Progenitor cell of endocrine pancreas (in vitro differentiated cells): ENCODE data around the gene NEK4. TPM values are rescaled to one million over a fixed set of nuclear protein-coding genes. Genes with fewer than 3 reads are reported as not detected.

Experiments used
- DNase-seq: peaks from one replicate; pipeline ENCODE4 v3.0.0; 2021; ENCODE audit warnings: low spot score; ENCODE audit not compliant: unreplicated experiment
- H3K27ac Mint-ChIP-seq: 2 replicates; pipeline ENCODE4 v1.8.0; 2021; ENCODE audit warnings: mild to moderate bottlenecking, moderate library complexity, mixed read lengths
- H3K27me3 Mint-ChIP-seq: 2 replicates; pipeline ENCODE4 v1.8.0; 2021; ENCODE audit warnings: mixed read lengths
- H3K36me3 Mint-ChIP-seq: 2 replicates; pipeline ENCODE4 v1.8.0; 2022; ENCODE audit warnings: mixed read lengths; ENCODE audit not compliant: insufficient read depth
- H3K4me1 Mint-ChIP-seq: 2 replicates; pipeline ENCODE4 v1.8.0; 2021; ENCODE audit warnings: low read depth, mixed read lengths
- H3K4me3 Mint-ChIP-seq: 2 replicates; pipeline ENCODE4 v1.8.0; 2021; ENCODE audit warnings: low read depth, mild to moderate bottlenecking, moderate library complexity, mixed read lengths
- H3K9me3 Mint-ChIP-seq: 2 replicates; pipeline ENCODE4 v1.8.0; 2021; ENCODE audit warnings: low read depth, mixed read lengths
- CTCF ChIP-seq: fragments of 200-600 bp; sonication (generic); IDR thresholded peaks from one replicate; pipeline ENCODE4 v1.5.0; 2021; ENCODE audit warnings: antibody characterized with exemption, mild to moderate bottlenecking; ENCODE audit not compliant: unreplicated experiment
- total RNA-seq: library from RNA; stranded (reverse); gene quantifications from 2 replicates; pipeline ENCODE4 v1.2.1, GENCODE V29; 2021

Gene NEK4
- total RNA-seq, 1 donor from 2014 or later: 51.1 TPM

GRCh38 chr3:52816199-52816598 lies 45.5 kb upstream of the NEK4 start:
- Mint-ChIP-seq H3K9me3 (no peaks in the 10 kb centered on the region), H3K27me3 (no peaks in the 10 kb centered on the region), H3K27ac (no peak overlapping the region), H3K36me3 (no peaks in the 10 kb centered on the region), H3K4me3 (no peak overlapping the region), H3K4me1 (peaks cover 6% of the 10 kb centered on the region)
- no peak for DNase-seq
- TF ChIP-seq CTCF: no peak

GRCh38 chr3:52813810-52814209 lies 43.1 kb upstream of the NEK4 start:
- H3K36me3 Mint-ChIP-seq: no peaks in the 10 kb centered on the region

GRCh38 chr3:52811452-52812011 lies 40.8 kb upstream of the NEK4 start:
- Mint-ChIP-seq H3K4me3 (no peak overlapping the region), H3K4me1 (no peaks in the 10 kb centered on the region), H3K27me3 (peaks cover 3% of the 10 kb centered on the region), H3K36me3 (no peaks in the 10 kb centered on the region), H3K9me3 (no peaks in the 10 kb centered on the region), H3K27ac (no peak overlapping the region)
- TF ChIP-seq CTCF: no peak
- DNase-seq: no peak

More at GRCh38 chr3:52813810-52814209, 43.1 kb upstream of the NEK4 start:
- H3K9me3 Mint-ChIP-seq: no peaks in the 10 kb centered on the region
- no peak overlapping the region for H3K27ac Mint-ChIP-seq
- no peak overlapping the region for H3K4me3 Mint-ChIP-seq
- no peaks in the 10 kb centered on the region for H3K4me1 Mint-ChIP-seq
- no peak for TF ChIP-seq CTCF
- DNase-seq: no peak
- peaks cover 3% of the 10 kb centered on the region for H3K27me3 Mint-ChIP-seq

GRCh38 chr3:52810923-52811322 lies 40.2 kb upstream of the NEK4 start:
- no peak for TF ChIP-seq CTCF
- Mint-ChIP-seq H3K9me3 (no peaks in the 10 kb centered on the region), H3K27ac (no peak overlapping the region), H3K4me1 (no peaks in the 10 kb centered on the region), H3K27me3 (peaks cover 3% of the 10 kb centered on the region), H3K4me3 (no peak overlapping the region), H3K36me3 (no peaks in the 10 kb centered on the region)
- DNase-seq: no peak

GRCh38 chr3:52809662-52810377 lies 39.1 kb upstream of the NEK4 start:
- Mint-ChIP-seq H3K27me3 (peaks cover 3% of the 10 kb centered on the region), H3K27ac (no peak overlapping the region), H3K9me3 (no peaks in the 10 kb centered on the region), H3K36me3 (no peaks in the 10 kb centered on the region), H3K4me1 (no peaks in the 10 kb centered on the region), H3K4me3 (no peak overlapping the region)
- no peak for DNase-seq
- TF ChIP-seq CTCF: no peak
